Measurements from ENCODE around the gene ANXA6.

Gene ANXA6

GRCh38 chr5:151085517-151086041 lies 72.0 kb downstream of the ANXA6 start:
- H3K27ac ChIP-seq: no peak overlapping the region
- no peak for TF ChIP-seq CTCF (conservative IDR thresholded peaks at IDR 0.05)

- TF ChIP-seq CTCF (conservative IDR thresholded peaks at IDR 0.05): no peak
- H3K27ac ChIP-seq: no peak overlapping the region
These were observed 73.2 kb downstream of the ANXA6 start for GRCh38 chr5:151084363-151084762.

- TF ChIP-seq CTCF (conservative IDR thresholded peaks at IDR 0.05): no peak
- no peak overlapping the region for H3K27ac ChIP-seq
These were observed 74.4 kb downstream of the ANXA6 start for GRCh38 chr5:151083081-151083676.

GRCh38 chr5:151082282-151082902 lies 75.2 kb downstream of the ANXA6 start:
- peak overlapping the region; percentile 96 for H3K27ac ChIP-seq
- TF ChIP-seq CTCF (conservative IDR thresholded peaks at IDR 0.05): no peak

GRCh38 chr5:151081431-151082281 lies 75.9 kb downstream of the ANXA6 start:
- peak overlapping the region; percentile 96 for H3K27ac ChIP-seq
- no peak for TF ChIP-seq CTCF (conservative IDR thresholded peaks at IDR 0.05)

GRCh38 chr5:151080613-151081430 lies 76.8 kb downstream of the ANXA6 start, which contains the start of gene TNIP1:
TNIP1 (minus strand) TSS chr5:151081034; CDS start chr5:151065095, 15,939 bp downstream.
- TF ChIP-seq CTCF (conservative IDR thresholded peaks at IDR 0.05): 0 out of 2 replicates have a peak, but pooled peaks have one; percentile 7

More at GRCh38 chr5:151080613-151081430, 76.8 kb downstream of the ANXA6 start, which contains the start of gene TNIP1:
- peak within 1 kb of the TSS; percentile 96 for H3K27ac ChIP-seq

Data from VCaP (cell line).